Inferior parietal cortex (tissue), 1 donor: ENCODE results near the gene PYDC2.

Source experiments
- DNase-seq: peaks from one replicate; pipeline ENCODE4 v3.0.0-alpha.2; 2016; ENCODE audit errors: extremely low spot score

PYDC2 gene

GRCh38 chr3:191461113-191461595 is at the start of gene PYDC2:
TSS of gene PYDC2 (plus strand) at chr3:191461163. CDS start at chr3:191461163, 0 bp downstream.
- no peak for DNase-seq

- peak; percentile 50 for DNase-seq
Observed at GRCh38 chr3:191412759-191413158, 48.2 kb upstream of the PYDC2 start.

GRCh38 chr3:191414286-191414685 is 46.7 kb upstream of the PYDC2 start:
- DNase-seq: no peak

- DNase-seq: no peak
Observed at GRCh38 chr3:191414732-191415131, 46.2 kb upstream of the PYDC2 start.

GRCh38 chr3:191415566-191415965 is 45.4 kb upstream of the PYDC2 start:
- no peak for DNase-seq

GRCh38 chr3:191417457-191417729 is 43.6 kb upstream of the PYDC2 start:
- DNase-seq: no peak

GRCh38 chr3:191420771-191421170 is 40.2 kb upstream of the PYDC2 start:
- DNase-seq: no peak

- no peak for DNase-seq
Observed at GRCh38 chr3:191424881-191425280, 36.1 kb upstream of the PYDC2 start.

- peak; percentile 49 for DNase-seq
Observed at GRCh38 chr3:191425322-191425734, 35.6 kb upstream of the PYDC2 start.

- no peak for DNase-seq
Observed at GRCh38 chr3:191426311-191426710, 34.7 kb upstream of the PYDC2 start.

- DNase-seq: no peak
Observed at GRCh38 chr3:191428177-191428576, 32.8 kb upstream of the PYDC2 start.

- DNase-seq: no peak
Observed at GRCh38 chr3:191430103-191430502, 30.9 kb upstream of the PYDC2 start.

GRCh38 chr3:191431160-191431822 is 29.7 kb upstream of the PYDC2 start:
- no peak for DNase-seq

GRCh38 chr3:191432162-191432561 is 28.8 kb upstream of the PYDC2 start:
- no peak for DNase-seq

GRCh38 chr3:191434024-191434423 is 26.9 kb upstream of the PYDC2 start:
- no peak for DNase-seq

- DNase-seq: no peak
Observed at GRCh38 chr3:191435981-191436380, 25.0 kb upstream of the PYDC2 start.

GRCh38 chr3:191438150-191438814 is 22.7 kb upstream of the PYDC2 start:
- no peak for DNase-seq

GRCh38 chr3:191440532-191440931 is 20.4 kb upstream of the PYDC2 start:
- DNase-seq: no peak

- peak; percentile 39 for DNase-seq
Observed at GRCh38 chr3:191441687-191442086, 19.3 kb upstream of the PYDC2 start.

- DNase-seq: peak; percentile 64
Observed at GRCh38 chr3:191444569-191444968, 16.4 kb upstream of the PYDC2 start.

- no peak for DNase-seq
Observed at GRCh38 chr3:191449256-191449655, 11.7 kb upstream of the PYDC2 start.

GRCh38 chr3:191455257-191455952 is 5.6 kb upstream of the PYDC2 start:
- DNase-seq: no peak

GRCh38 chr3:191460360-191460759 is 603 bp upstream of the PYDC2 start:
- no peak for DNase-seq
